K562 (cell line): ENCODE data around the gene CFAP58. TPM values are rescaled to one million over a fixed set of nuclear protein-coding genes. Genes with fewer than 3 reads are reported as not detected.

ENCODE experiments used
- HES1 ChIP-seq: fragments of 450-650 bp; IDR thresholded peaks from 2 replicates; pipeline ENCODE4 v1.6.1; 2016; ENCODE audit warnings: low read depth, mild to moderate bottlenecking, moderate library complexity
- MITF ChIP-seq: IDR thresholded peaks from 2 replicates; pipeline ENCODE4 v1.6.1; 2014; ENCODE audit warnings: antibody characterized with exemption
- RAD51 ChIP-seq: fragments of 450-650 bp; IDR thresholded peaks from 2 replicates; pipeline ENCODE4 v1.7.1; 2016; ENCODE audit warnings: low read depth, mild to moderate bottlenecking, borderline replicate concordance
- SNRNP70 ChIP-seq: fragments of 200-400 bp; formaldehyde crosslinking; optimal IDR thresholded peaks from 2 replicates; pipeline ENCODE3; 2017; ENCODE audit warnings: low read depth, low read length
- TCF3 ChIP-seq: sonication (generic); formaldehyde crosslinking; IDR thresholded peaks from 2 replicates; pipeline ENCODE4 v1.4.0; 2020; ENCODE audit warnings: mild to moderate bottlenecking, missing genetic modification reagents
- ZNF311 ChIP-seq: fragments of 250-450 bp; sonication (Bioruptor Pico); IDR thresholded peaks from 2 replicates; pipeline ENCODE4 v1.4.0; 2020; ENCODE audit warnings: mild to moderate bottlenecking, moderate library complexity
- ZNF316 ChIP-seq: fragments of 450-650 bp; IDR thresholded peaks from 2 replicates; pipeline ENCODE4 v1.6.1; 2016
- ZNF318 ChIP-seq, 2 experiments: fragments of 450-650 bp; IDR thresholded peaks; 2 replicates each; pipeline ENCODE4 v1.6.1; 2016; ENCODE audit warnings: mild to moderate bottlenecking in 2 of 2, borderline replicate concordance in 1 of 2, low read depth in 1 of 2, moderate library complexity in 1 of 2
- ZNF79 ChIP-seq: fragments of 250-450 bp; sonication (Bioruptor Pico); IDR thresholded peaks from 2 replicates; pipeline ENCODE4 v1.4.0; 2020; ENCODE audit warnings: low read depth, mild to moderate bottlenecking, moderate library complexity
- polyA plus RNA-seq, 8 experiments: library from polyadenylated mRNA; depleted of rRNA in 4 of 8; stranded (reverse) in 5 of 8; unstranded in 3 of 8; fragments of >200 nt; fragmentation: Nextera tagmentation in 2 of 8; fragmentation: Illumina TruSeq in 1 of 8; extraction: Ambion mirVana in 2 of 8; extraction: Trizol in 1 of 8; gene quantifications; 2 replicates each; pipeline versions ENCODE4 v1.2.1 to v1.2.3, GENCODE V29; 2011 to 2014; ENCODE audit warnings: inconsistent platforms in 1 of 8, missing spikeins in 1 of 8
- total RNA-seq, 7 experiments: library from RNA; depleted of rRNA in 6 of 7; stranded (reverse); fragments of >200 nt in 6 of 7; fragmentation: Illumina TruSeq in 2 of 7; extraction: Trizol in 2 of 7; gene quantifications; 2 replicates each; pipeline versions ENCODE4 v1.2.1 to v1.2.3, GENCODE V29; 2011 to 2021; ENCODE audit warnings: low replicate concordance in 1 of 7
- TF ChIP-seq, protein P1 (sequence below), 2 experiments: fragments of 450-650 bp in 1 of 2; sonication (generic) in 1 of 2; formaldehyde crosslinking; conservative IDR thresholded peaks; 2 replicates each; pipeline versions ENCODE4 v1.4.0 to v1.8.1; 2020 to 2022; ENCODE audit warnings: mild to moderate bottlenecking in 1 of 2, missing genetic modification reagents in 1 of 2
- TF ChIP-seq, protein P2 (sequence below): sonication (generic); formaldehyde crosslinking; IDR thresholded peaks from 2 replicates; pipeline ENCODE4 v1.8.0; 2022; ENCODE audit warnings: mild to moderate bottlenecking, low read depth, missing genetic modification reagents
- TF ChIP-seq, protein P3 (sequence below): IDR thresholded peaks from 2 replicates; pipeline ENCODE4 v1.6.1; 2012; ENCODE audit warnings: low read depth, low read length, improper control_type of control experiment, borderline replicate concordance

The CFAP58 gene
- total and polyA plus RNA-seq, 9 of the 15 experiments (the other 6 are each of a cell fraction or from before 2014, with no cell fraction given), result 0.08 to 2.0 (median 0.71) TPM

DNA sequence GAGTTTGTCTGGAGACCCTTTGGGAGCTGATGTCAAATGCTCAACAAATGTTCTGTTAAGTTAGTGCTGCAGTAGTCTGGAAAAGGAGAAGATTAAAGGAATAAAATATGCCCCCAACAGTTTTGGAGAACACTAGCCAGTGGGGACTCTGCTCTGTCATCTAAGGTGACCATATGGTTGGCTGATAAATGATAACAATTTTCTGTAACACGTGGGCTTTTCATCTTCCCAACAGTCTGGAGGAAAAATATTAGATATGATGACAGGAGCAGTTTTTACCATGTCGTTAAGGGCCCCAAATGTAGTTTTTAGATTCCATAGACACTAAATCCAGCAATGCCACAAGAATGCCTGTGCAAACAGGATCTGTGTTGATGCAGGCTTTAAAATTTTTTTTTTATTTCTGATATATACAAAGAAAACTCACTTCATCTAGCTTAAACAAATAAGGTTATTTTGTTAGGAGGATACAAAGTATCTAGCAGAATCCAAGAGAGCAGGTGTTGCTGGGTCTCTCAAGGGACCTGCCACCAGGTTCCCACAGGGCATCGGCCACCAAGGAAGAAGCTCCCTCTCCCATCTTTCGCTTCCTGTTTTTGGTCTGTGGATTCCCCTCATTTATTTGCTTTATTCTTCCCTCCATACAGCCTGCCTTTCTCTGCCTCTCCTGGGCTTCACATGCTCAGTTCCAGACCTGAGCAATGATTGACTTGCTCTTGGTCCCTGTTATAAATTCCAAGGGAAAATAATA, 6.2 kb upstream of the CFAP58 start (continued):
- TF ChIP-seq, protein P1, sequence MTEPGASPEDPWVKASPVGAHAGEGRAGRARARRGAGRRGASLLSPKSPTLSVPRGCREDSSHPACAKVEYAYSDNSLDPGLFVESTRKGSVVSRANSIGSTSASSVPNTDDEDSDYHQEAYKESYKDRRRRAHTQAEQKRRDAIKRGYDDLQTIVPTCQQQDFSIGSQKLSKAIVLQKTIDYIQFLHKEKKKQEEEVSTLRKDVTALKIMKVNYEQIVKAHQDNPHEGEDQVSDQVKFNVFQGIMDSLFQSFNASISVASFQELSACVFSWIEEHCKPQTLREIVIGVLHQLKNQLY (CRISPR knock-in tag; conservative IDR thresholded peaks at IDR 0.05), result no peak
- TF ChIP-seq ZNF79 (CRISPR knock-in tag) (no peak), ZNF318 (IDR thresholded peaks at IDR 0.05; ENCODE audit: borderline replicate concordance in 1 of 2, low read depth in 1 of 2) (no peak), HES1 (no peak), TCF3 (CRISPR knock-in tag) (peak; percentile 60; the same call in 1 of the 2 replicates), ZNF311 (no peak), RAD51 (peak; percentile 24; the same call in 1 of the 2 replicates), MITF (no peak), SNRNP70 (no peak), ZNF316 (peak; percentile 67)
- TF ChIP-seq, protein P2, sequence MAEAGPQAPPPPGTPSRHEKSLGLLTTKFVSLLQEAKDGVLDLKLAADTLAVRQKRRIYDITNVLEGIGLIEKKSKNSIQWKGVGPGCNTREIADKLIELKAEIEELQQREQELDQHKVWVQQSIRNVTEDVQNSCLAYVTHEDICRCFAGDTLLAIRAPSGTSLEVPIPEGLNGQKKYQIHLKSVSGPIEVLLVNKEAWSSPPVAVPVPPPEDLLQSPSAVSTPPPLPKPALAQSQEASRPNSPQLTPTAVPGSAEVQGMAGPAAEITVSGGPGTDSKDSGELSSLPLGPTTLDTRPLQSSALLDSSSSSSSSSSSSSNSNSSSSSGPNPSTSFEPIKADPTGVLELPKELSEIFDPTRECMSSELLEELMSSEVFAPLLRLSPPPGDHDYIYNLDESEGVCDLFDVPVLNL (CRISPR knock-in tag), result no peak
- TF ChIP-seq, protein P3, sequence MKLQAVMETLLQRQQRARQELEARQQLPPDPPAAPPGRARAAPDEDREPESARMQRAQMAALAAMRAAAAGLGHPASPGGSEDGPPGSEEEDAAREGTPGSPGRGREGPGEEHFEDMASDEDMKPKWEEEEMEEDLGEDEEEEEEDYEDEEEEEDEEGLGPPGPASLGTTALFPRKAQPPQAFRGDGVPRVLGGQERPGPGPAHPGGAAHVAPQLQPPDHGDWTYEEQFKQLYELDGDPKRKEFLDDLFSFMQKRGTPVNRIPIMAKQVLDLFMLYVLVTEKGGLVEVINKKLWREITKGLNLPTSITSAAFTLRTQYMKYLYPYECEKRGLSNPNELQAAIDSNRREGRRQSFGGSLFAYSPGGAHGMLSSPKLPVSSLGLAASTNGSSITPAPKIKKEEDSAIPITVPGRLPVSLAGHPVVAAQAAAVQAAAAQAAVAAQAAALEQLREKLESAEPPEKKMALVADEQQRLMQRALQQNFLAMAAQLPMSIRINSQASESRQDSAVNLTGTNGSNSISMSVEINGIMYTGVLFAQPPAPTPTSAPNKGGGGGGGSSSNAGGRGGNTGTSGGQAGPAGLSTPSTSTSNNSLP, result 0 out of 2 replicates have a peak, but pooled peaks have one; percentile 8
